ENCODE measurements around the gene NARF. TPM values are rescaled to one million over a fixed set of nuclear protein-coding genes. Genes with fewer than 3 reads are reported as not detected.
A peak's percentile ranks its signal among the peaks of the same experiment; 100 is the strongest.
"Not testable (repeated sequence)": the region's sequence is repeated elsewhere in the genome, so short reads cannot be mapped to it uniquely, and the experiment has no call there.

Gene NARF
- 53.8 TPM for polyA plus RNA-seq (ENCODE audit: insufficient read length)

DNA sequence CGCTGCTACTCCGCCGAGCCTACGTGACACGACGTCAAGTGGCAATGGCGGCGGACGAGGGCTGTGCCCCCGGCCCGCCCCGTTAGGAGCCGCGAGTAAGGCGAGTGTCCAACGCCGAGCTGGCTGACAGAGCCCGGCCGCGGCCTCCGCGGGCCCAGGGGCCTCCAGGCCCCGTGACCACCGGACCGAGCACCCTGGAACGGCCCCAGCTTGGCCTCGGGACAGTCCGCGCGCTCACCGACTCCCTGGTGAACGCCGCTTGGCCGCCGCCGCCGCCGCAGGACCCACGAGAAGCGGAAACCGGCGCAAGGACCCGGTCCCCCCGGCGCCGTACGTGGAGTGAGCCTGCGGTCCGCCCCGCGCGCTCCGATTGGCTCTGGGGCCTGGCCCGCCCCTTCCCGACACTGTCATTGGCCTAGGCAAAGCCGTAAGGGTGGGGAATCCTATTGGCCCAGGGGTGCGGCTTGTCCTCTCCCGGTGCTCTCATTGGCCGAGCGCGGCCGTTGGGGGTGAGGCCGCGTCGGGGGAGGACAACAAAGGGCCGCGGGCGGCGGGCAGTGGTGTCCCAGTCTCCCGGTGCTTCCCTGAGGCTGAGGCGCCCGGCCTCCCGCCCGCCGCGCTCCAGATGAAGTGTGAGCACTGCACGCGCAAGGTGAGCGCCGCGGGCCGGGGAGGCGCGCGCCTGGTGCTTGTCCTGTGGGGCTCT lies at the start of gene NARF:
TSS of gene NARF (plus strand) at position 563 of the 706 bp plus-strand sequence. CDS start at position 626, 63 bp downstream.
- DNase-seq: peak; percentile 98

DNA sequence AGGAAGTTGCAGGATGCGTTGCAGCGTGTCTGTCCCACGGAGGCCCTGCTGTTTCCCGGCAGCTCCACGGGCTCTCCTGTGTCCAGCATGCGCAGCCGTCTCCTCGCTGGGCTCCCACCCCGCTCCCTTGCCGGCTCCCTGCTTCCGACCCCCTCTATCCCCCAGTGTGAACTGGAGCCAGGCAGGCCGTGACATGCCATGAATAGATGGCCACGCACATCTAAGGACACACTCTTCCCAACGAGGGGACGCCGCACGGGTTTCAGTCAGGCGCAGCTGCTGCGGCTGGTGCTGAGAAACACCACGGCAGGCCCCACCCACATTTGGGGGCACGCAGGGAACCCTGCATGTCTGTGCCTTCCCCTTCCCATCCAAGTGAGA lies 49.6 kb upstream of the NARF start:
- no peak for DNase-seq

DNA sequence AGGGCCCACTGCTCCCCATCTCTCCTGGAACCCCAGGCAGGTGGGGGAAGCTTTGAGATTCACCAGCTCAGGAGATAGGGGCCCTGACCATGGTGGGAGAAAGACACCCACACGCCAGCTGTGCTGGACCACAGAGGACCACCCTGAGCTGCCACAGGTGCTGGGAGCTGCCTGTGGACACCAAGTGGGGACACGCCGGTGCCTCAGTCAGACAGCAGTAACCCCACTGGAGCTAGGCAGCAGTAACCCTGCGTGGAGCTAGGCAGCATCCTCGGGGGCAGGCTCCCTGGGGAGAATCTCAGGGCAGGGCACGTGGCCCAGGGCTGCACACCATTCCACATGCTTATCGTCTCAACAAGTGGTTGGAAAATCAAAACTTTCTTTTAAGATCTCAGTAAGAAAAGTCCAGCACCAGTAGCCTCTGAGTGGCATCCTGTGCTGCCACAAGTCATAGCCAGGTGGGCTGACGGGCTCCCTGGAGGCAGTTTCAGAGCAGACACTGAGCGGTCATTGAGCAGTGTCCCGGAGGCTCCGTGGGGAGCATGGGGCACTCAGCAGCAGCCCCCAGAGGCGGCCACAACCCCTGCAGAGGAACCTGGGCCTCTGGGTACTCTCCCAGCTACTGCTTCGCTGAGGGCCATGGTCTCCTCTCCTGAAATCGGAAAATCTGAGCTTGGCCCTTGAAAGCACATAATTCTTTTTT lies 48.4 kb upstream of the NARF start:
- DNase-seq: no peak

DNA sequence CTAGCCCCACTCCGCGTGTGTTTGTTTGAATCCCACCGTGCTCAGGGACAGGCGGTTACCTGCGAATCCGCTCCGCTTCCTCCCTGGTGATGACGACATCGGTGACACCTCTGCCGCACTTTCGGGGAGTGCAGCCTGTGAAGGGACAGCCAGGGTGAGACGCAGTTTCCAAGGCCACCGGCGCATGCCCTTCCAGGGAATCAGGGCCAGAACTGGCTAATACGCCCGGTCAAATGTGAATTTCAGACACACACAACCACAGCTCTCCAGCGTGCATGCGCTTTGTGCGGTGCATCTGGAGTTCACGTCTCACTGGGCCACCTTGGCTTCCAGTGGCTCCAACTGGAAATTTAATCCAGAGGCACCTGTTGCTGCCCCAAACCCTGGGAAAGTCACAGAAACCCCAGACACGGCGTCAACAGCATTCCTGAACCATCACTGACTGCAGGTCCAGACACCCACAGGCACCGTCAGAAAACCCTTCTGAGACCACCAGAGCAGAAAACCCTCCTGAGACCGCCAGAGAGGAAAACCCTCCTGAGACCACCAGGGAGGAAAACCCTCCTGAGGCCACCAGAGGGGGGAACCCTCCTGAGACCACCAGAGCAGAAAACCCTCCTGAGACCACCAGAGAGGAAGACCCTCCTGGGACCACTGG lies 47.0 kb upstream of the NARF start:
- no peak for DNase-seq

DNA sequence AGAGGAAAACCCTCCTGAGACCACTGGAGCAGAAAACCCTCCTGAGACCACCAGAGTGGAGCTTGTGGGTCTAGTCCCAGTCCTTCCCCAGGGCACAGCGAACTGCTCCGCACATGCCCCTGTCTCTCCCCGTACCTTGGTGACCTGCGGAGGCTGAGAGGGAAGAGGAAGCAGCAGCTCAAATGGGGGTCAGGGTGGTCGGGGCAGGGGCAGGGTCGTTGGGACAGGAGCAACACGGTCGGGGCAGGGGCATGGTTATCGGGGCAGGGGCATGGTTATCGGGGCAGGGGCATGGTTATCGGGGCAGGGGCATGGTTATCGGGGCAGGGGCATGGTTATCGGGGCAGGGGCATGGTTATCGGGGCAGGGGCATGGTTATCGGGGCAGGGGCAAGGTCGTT lies 46.5 kb upstream of the NARF start:
- not testable (repeated sequence) for DNase-seq

DNA sequence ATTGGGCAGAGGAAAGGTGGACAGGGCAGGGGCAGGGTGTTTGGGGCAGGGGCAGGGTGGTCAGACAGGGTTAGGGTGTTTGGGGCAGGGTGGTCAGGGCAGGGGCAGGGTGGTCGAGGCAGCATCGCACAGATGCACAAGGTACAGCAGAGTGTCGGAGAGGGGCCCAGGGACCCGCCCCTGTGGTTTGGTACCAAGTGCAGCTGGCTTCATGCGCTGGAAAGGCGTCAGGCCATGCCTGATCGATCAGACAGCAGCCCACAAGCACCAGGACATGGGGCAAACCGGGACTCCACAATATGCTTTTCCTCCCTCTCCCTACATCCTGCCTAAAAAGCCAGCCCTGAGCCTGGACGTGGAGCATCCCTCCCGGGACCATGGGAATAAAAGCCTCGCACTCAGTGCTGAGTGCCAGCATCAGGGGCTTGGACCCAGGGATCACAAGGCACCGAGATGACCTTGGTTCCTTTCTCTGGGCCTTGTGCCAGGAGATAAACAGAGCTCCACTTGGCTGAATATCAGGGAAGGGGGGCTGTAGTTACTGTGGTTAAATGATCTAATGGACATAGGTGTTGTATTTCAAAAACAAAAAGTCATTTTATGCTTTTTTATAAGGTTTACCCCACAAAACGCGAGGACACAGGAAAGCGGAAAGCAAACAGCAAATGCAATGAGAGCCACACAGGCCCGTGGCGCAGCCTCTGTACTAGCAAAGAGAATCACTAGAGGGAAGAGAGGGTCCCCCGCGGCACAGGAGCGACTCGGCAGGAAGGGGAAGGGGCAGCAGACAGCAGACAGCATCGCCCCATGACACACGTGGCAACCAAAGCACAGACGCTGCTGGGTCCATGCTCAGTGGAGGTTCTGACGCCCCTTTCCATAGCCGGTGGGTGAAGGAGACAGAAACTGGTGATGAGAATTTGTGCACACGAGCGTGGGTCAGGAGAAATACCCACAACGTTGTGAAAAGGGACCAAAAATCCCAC lies 45.7 kb upstream of the NARF start:
- no peak for DNase-seq

DNA sequence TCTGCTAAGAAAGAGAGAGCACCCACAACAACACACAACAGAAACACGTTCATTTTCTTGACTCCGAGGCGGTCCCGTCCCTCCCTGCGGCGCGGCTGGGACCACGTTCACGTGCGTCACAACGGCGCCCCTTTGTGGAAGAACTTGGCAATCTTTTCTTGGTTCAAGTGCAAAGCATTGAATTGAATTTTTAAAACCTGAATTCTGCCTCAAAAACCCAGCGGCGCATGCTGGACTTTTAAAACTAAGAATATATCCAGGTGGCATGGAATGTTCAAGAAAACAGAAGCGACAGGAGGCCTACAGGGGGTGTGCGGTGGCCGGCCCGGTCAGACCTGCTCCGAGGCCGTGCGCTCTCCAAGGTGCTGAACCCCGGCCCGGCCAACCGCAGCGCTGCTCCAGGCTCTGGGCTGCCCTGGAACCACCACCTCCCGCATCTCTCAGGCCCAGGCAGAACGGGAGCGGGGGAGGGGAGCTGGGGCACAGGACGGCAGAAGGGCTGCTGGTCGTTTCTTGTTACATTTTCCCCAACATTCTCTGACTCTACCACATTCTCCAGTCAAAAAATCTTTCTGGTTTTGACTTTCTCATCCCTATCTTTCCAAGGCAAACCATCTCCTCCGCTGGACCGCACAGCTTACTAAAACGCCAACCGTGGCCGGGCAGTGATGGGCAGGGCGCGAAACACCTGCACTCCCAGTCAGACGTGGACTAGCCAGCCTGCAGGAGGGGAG lies 43.8 kb upstream of the NARF start:
- peak; percentile 83 for DNase-seq

DNA sequence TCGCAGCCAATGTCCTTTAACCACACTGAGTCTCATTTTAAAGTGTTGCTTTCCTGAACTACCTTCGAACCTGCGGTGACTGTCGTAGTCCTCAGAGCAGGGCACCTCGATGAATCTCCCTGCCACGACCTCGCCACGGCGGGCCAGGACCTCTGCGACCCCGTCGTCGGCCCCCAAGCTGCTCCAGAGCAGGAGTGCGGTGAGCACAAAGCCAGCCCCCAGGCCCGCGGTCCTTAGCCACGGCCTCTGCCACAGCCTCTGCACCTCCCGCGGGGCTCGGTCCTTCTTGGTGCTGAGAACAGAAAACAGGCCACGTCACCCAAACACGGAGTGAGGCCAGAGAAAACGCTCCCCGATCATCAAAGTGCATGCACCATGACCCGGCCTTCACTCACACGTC lies 43.2 kb upstream of the NARF start:
- DNase-seq: no peak

DNA sequence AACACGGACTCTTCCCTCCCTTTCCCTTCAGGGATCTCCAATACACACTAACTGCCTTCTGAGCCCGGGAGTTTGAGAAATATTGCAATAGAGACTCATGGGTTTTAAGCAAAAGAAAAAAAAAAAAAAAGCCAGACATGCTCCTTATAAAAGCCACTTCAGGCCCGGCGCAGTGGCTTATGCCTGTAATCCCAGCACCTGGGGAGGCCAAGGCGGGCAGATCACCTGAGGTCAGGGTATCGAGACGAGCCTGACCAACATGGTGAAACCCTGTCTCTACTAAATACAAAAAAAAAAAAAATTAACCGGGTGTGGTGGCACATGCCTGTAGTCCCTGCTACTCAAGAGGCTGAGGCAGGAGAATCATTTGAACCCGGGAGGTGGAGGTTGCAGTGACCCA lies 42.8 kb upstream of the NARF start:
- DNase-seq: no peak

DNA sequence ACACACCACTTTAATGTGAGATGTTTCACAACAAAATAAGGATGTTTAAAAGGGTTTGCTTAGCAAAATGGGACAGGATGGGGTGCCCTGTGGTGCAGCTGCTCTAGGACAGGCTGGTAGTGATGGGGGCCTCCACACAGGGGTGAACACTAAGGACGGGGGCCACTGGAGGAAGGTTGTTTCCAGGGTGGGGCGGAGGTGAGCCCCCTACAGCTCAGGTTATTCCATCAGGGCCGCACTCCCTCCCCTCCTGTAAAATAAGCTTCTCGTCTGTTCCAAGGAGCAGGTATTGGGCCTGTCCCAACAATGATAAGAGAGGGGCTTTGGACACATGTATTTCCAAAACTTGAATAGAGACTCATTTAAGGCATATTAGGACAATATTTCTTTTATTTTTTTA lies 42.3 kb upstream of the NARF start:
- DNase-seq: no peak

DNA sequence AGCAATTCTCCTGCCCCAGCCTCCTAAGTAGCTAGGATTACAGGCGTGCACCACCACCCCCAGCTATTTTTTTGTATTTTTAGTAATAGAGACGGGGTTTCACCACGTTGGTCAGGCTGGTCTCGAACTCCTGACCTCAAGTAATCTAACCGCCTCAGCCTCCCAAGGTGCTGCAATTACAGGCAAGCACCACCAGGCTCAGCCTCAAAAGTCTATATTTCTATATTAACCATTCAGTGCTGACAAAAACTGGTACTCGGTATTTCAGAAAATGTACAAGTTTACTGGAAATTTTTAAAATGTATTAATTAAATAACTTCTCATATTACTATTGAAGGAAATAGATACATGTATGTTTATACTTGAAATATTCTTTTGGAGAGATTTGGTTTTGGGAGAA lies 41.8 kb upstream of the NARF start:
- DNase-seq: no peak

DNA sequence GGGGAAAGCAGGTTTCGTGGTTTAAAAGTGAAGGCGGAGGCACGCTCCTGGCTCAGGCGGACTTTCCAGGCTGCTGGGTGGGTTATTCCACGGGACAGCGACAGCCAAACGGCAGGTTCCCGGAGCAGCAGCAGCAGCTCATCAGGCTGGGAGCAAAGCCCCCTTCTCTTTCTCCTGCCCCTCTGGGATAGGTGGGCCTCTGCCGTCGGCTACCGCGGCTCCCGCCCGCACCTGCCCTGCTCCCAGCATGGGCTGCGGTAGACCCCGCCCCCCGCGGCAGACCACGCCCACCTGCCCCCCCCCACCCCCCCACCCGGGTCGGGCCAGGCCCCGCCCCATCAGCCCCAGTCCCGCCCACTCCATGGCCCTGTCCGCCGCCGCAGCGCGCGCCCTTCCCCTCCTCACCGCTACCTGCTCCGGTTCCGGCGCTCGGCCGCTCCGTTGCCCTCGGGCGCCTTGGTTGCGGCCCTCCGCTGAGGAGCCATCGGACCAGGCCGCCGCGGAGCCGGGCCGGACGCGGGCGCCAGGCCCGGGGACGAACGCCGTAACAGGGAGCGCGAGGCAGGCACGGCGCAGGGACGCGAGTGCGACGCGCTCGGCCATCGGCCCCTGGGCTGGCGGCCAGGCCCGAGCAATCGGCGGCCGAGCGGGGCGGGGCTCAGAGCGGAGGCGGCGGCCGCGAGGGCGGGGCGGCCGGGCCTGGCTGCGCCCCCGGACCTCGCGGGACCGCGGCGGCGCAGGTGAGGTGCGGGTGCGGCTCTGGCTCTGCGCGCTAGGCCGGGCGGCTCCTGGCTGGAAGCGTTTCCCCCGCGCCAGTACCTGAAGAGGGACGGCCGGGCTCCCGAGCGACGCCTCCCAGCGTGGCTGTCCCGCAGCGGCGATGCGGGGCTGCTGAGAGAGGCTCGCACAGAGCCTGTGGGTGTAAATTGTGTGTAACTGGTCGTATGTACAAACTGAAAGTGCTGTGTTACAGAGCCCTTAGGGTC lies 40.2 kb upstream of the NARF start, which contains the start of the genes HEXD and OGFOD3:
TSS of gene HEXD (plus strand) at position 347 of the 986 bp plus-strand sequence. CDS start 1,453 bp downstream, outside the sequence.
TSS of gene OGFOD3 (minus strand) at position 586 of the 986 bp plus-strand sequence. CDS start at position 485, 101 bp downstream.
- DNase-seq: peak; percentile 92

DNA sequence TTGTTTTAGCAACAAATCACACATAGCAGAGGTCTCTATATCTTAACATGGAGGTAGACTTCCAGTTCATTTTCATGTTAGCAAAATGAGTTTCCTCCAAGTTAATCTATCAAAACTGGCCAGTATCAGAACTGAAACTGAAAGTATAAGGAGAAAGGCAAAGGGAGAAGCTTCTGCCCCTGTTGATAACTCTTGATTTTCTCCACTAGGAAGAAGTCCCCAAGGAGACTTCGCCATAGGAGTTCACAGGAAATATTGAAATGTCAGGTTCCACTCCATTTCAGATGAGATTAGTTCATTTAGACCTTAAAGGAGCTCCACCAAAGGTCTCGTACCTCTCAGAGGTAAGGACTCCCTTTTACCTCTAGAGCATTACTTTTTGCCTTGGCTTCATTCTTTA lies 39.0 kb upstream of the NARF start:
- DNase-seq: no peak

DNA sequence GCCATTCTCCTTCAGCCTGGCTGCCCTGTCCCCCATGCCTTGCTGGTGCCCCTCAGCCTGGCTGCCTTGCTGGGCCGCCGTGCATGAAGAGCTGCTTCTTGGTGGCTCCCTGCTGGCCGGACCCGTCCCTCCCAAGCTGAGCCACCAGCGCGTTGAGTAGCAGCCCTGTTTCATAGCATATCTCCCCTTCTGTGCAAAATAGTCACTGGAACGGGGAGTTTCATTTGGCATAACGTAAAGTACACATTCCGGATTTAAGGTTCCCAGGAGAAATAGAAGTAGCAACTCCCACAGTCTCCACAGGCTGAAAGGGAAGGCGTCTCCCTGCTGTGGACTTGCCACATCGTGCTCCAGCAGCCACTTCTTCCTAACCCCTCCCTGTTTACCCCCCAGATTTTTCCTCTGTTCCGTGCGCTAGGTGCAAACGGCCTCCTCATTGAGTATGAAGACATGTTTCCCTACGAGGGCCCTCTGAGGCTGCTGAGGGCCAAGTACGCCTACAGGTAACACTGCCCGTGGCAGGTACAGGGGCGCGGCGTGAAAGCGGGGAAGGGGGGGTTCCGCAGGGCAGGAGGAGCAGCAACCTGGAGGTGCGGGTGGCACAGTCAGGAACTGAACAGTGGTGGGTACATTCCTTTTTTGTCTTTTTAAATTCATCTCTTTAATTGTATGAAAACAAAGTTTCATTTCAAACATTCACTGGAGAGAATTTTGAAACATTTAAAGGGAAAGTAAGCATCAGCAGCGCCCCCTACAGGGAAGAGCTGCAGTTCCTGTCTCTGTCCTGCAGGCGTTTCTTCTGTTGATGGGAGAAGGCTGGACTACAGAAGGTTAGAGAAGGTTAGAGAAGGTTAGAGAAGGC lies 34.3 kb upstream of the NARF start:
- no peak for DNase-seq

DNA sequence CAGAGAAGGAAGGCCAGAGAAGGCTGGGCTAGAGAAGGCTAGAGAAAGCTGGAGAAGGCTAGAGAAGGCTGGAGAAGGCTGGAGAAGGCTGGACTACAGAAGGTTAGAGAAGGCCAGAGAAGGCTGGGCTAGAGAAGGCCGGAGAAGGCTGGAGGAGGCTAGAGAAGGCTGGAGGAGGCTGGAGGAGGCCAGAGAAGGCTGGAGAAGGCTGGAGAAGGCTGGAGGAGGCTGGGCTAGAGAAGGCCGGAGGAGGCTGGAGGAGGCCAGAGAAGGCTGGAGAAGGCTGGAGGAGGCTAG lies 33.7 kb upstream of the NARF start:
- no peak for DNase-seq

DNA sequence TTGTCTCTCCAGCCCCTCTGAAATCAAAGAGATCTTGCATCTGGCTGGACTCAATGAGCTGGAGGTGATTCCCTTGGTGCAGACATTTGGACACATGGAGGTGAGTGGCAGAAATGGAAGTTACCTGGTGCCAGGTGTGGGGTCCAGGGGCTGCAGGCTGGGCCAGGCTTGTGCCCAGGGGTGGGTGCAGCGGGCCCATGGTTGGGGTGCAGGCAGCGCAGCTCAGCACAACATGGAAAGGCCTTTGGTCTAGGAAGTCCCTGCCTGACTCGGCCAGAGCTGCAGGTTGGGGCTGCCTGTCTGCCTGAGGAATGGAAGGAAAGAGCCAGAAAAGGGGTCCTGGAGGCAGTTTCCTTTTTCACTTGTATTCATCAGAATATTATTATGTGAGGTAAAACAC lies 30.0 kb upstream of the NARF start:
- no peak for DNase-seq

DNA sequence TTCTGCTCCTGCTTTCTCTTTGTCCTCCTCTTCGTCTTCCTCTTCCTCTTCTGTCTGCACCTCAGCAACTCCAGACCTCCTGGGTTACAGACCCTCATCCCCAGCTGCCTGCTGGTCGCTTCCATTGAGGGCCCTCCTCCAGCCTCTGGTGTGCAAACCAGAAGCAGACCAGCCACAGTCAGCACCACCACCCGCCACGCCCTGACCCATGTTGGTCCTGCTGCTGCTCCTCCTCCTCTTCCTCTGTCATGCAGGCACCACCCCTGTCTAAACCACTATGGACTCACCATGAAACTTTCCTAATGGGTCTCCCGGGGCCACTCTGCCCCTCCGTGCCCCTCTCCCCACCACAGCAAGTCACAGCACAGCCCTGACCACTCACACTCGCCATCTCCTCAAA lies 28.7 kb upstream of the NARF start:
- no peak for DNase-seq

DNA sequence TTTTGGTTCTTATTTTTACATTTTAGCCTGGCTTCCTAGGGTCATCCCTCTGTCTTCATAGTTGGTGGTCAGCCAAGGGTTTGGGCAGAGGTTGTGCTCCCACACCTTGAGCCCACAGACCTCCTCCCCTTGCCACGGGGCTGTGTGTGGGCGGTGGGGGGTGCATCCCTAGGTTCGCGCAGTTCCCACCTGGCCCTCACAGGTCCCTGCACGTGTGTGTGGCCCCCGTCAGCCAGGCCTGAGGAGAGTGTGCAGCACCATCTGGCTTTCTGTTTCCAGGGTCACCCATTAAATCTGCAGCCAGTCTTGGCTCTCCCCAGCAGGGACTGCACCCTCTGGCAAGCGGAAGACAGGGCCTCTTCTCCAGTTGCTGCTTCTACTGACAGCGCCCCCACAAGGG lies 26.5 kb upstream of the NARF start:
- no peak for DNase-seq

DNA sequence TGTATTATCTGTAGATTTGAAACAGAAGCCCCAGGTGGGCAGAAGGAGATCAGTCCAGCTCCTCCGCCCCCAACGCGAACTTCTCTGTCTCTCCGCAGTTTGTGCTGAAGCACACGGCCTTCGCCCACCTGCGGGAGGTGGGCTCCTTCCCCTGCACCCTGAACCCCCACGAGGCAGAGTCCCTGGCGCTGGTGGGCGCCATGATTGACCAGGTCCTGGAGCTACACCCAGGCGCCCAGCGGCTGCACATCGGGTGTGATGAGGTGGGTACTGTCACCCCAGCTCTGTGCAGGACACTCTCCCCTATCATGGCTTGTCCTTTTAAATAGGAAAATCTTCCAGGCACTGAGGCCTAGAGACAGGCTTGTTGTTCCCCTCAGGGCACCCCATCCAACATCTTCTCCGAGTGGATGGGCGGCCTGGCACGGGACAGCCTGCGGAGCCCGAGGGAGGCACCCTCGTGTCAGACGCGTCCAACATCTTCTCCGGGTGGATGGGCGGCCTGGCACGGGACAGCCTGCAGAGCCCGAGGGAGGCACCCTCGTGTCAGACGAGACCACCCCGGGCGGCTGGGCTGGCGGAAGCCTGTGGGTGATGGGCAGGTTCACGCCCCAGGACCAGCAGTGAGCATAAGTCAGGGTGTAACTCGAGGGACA lies 24.9 kb upstream of the NARF start:
- DNase-seq: no peak

Measured in hindlimb muscle (tissue), 1 donor.